Renal cortex interstitium (tissue), 15 donors: ENCODE measurements around the gene ADRB2. TPM values are rescaled to one million over a fixed set of nuclear protein-coding genes. Genes with fewer than 3 reads are reported as not detected.

ENCODE experiments used
- DNase-seq, 11 donors: peaks; one replicate each; pipeline ENCODE4 v3.0.0-alpha.2; 2013; ENCODE audit warnings: low read depth in 9 of 11, low spot score in 4 of 11; ENCODE audit errors: extremely low read depth in 1 of 11
- long read RNA-seq, 16 experiments: transcript quantifications; one replicate each; lab custom pipeline, GENCODE V29; 2026
- polyA plus RNA-seq, 3 donors: library from polyadenylated mRNA; unstranded; fragments of 120-200 nt; gene quantifications; one replicate each; pipeline ENCODE4 v1.2.1, GENCODE V29; 2013; ENCODE audit not compliant: insufficient read length in 3 of 3

Gene ADRB2
- under 1 TPM; 0.11 to 0.47 (median 0.23) TPM for polyA plus RNA-seq
- long read RNA-seq, donor 1, result 0 reads
- long read RNA-seq, donor 2, partial matches to known transcripts, result 0 of 2 reads
- long read RNA-seq, donor 2, other reads (novel, unspliced or antisense), result 0 of 2 reads
- long read RNA-seq, donor 3, partial matches to known transcripts, result 0 of 1 reads
- long read RNA-seq, donor 3, other reads (novel, unspliced or antisense), result 0 of 1 reads
- long read RNA-seq, donor 4, result 0 reads
- long read RNA-seq, donor 5, result 0 reads
- long read RNA-seq, donor 6, result 0 reads
- long read RNA-seq, donor 7, partial matches to known transcripts, result 0 of 3 reads
- long read RNA-seq, donor 7, other reads (novel, unspliced or antisense), result 0 of 3 reads
- long read RNA-seq, donor 8, result 0 reads
- long read RNA-seq, donor 9, partial matches to known transcripts, result 0 of 2 reads
- long read RNA-seq, donor 9, other reads (novel, unspliced or antisense), result 0 of 2 reads
- long read RNA-seq, donor 10, partial matches to known transcripts, result 0 of 1 reads
- long read RNA-seq, donor 10, other reads (novel, unspliced or antisense), result 0 of 1 reads
- long read RNA-seq, donor 11, result 0 reads
- long read RNA-seq, donor 12, result 0 reads
- long read RNA-seq, donor 13, result 0 reads
- long read RNA-seq, donor 14, partial matches to known transcripts, result 0 of 1 reads
- long read RNA-seq, donor 14, other reads (novel, unspliced or antisense), result 0 of 1 reads
- long read RNA-seq, donor 15, result 0 reads
- long read RNA-seq, donor 16, partial matches to known transcripts, result 0 of 2 reads
- long read RNA-seq, donor 16, other reads (novel, unspliced or antisense), result 0 of 2 reads

GRCh38 chr5:148826053-148826738 is at the start of gene ADRB2:
TSS of gene ADRB2 (plus strand) at chr5:148826611. CDS start at chr5:148826832, 221 bp downstream.
- DNase-seq, result peak; percentile 56 to 88 (median 76)

DNA sequence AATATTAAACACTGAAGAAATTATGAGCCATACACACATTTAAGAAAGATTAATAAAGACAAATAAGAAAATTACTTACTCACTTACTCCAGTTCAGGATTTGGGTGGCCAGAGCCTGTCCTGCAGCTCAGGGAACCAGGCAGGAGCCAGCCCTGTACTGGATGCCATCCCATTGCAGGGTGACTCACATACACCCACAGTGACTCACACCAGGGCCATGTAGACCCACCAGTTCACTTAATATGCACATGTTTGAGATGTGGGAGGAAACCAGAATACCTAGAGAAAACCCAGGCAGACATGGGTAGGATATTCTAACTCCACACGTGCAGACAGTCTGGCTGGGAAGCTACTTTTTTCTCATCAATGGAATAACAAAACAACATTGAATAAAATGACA is 49.6 kb upstream of the ADRB2 start:
- DNase-seq, result no peak

GRCh38 chr5:148778882-148779281 is 47.5 kb upstream of the ADRB2 start:
- no peak for DNase-seq

DNA sequence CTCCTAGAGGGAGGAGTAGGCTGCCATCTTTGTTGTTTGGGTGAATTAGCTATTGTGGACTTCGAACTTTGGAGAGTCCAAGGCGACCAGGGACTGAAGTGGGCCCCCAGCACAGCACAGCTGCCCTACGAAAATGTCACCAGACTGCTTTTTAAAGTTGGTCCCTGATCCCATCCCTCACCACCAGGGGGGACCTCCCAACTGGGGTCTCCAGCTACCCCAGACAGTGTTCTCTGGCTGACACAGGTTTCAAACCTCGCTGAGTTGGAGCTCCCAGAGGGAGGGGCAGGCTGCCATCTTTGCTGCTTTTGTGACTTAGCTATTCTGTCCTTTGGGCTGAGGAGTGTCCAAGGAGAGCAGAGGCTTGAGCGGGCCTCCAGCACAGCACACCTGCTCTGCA is 45.7 kb upstream of the ADRB2 start:
- DNase-seq, result no peak

DNA sequence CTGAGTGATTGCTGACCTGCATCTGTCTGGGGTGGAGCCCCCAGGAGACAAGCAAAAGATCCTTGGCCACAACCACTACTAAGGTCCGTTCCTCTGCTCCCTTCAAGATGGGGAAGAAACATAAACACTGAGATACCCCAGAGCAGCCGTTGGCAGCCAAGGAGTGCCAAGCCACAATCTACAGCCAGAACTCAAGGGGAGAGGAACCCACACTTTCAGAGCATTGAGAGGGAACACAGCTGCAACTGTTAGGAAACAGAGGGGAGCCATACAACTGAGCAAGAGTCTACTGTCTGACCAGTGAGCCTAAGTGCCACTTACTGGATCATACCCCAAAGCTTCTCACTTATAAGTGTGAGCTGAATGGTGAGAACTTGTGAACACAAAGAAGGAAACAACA is 44.6 kb upstream of the ADRB2 start:
- no peak for DNase-seq

- DNase-seq, result no peak
Measured at GRCh38 chr5:148785223-148785622, 41.2 kb upstream of the ADRB2 start.

GRCh38 chr5:148786456-148786855 is 40.0 kb upstream of the ADRB2 start:
- no peak for DNase-seq

- no peak for DNase-seq
Measured at GRCh38 chr5:148788636-148789035, 37.8 kb upstream of the ADRB2 start.

GRCh38 chr5:148790545-148791333 is 35.7 kb upstream of the ADRB2 start:
- no peak for DNase-seq

DNA sequence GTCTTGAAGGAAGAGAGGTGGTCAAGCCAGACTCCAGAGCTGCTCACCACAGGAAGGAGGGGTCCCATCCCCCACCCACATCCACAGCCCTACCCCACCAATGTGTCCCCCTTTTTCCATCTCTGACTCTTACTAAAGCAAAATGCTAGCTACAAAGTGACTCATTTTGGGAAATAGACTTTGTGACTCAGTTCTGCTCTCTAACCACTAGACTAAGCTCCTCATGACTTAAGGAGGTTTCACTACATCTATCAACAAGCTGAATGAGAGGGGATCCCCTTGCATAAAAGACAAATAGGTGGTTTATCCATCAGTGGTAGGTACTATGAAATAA is 35.1 kb upstream of the ADRB2 start:
- DNase-seq, result no peak

- DNase-seq, result no peak
Measured at GRCh38 chr5:148791696-148792095, 34.7 kb upstream of the ADRB2 start.

- DNase-seq, result no peak
Measured at GRCh38 chr5:148792744-148793143, 33.7 kb upstream of the ADRB2 start.

DNA sequence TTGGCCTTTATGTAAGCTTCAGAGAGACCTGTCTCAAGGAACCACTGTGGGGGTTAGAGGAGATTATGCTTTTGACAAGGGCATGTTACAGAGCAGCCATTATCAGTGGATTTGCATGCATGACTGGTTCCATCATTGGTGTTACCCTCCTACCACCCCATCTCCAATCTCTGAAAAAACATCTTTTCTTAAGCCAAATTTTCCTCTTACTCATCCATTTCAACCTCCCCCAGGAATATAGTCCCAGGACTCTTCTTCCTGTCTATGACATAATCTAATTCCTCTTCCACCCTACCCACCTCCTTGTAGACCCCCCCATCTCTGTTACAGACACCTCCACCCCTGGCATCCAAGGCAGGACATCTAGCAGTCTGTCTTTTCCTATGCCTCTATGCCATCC is 33.1 kb upstream of the ADRB2 start:
- DNase-seq, result no peak

DNA sequence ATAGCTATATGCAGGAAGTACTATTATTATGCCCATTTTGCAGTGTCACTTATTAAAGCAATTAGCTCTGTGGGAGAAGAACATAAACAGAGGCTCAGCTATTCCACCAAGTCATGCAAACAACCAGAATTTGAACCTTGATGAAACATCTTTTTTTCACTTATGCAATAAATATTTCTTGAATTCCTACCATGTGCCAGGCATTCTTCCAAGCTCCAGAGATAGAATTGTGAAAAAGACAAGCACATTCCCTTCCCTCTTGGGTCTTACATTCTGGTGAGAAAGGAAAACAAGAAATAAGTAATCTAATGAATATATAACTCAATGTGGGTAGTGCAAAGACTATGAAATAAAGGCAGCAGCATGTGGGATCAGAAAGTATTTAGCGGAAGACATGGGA is 32.1 kb upstream of the ADRB2 start:
- DNase-seq, result no peak

DNA sequence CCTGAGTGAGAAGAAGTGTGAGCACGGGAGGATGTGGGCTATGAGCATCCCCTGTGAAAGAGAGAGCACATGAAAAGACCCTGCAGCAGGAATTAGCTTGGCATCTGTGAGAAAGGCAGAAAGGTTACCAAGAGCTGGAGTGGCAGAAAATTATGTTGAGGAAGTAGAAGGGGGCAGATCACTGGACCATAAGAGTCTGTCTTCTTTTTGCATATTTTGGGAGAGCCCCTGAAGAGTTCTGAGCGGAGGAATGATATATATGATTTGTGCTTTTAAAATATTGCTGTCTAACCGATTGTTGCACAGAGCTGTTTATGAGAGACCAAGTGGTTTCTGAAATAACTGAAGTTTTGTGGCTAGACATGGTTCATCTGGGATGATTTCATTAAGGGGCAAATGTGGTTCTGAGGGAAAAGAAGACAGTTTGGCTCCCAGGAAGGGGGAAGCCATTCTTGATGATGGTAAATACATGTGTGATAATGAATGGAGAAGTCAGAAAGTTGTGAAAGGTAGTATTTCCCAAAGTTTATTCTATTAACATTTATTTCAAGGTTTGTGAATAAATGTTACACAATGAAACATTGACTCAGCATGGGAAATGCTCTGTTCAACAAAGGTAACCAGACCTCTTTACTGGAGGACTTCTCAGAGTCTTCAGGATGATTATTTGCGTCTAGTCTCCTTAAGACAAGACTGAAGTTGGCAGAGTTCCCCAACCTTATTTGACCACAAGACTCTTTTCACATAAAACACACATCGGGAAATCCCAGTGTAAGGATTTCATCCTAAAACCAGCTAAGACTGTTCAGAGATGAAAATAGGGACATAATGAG is 31.5 kb upstream of the ADRB2 start:
- DNase-seq, result no peak

GRCh38 chr5:148796936-148797335 is 29.5 kb upstream of the ADRB2 start:
- no peak for DNase-seq

DNA sequence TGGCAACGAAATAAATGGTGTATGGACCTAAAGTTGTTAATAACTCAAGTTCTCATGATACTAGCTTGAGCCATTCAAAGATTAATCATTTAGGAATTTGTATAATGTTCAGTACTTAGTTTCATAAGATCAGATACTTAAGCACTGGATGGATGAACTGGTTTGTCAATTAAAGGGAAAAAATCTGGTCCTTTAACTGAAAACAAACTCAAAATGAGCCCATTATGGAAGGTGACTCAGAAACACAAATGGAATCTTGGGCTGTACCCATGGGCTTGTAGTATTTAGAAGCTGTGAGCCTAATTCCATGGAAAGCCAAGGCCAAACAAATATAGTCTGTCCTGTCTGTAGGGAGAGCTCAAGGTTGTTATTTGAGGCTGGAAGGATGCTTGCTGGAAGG is 27.6 kb upstream of the ADRB2 start:
- DNase-seq, result no peak

GRCh38 chr5:148799737-148800527 is 26.5 kb upstream of the ADRB2 start:
- no peak for DNase-seq
